HG03175 (cell line): ENCODE data around the gene DEDD.
A peak's percentile ranks its signal among the peaks of the same experiment; 100 is the strongest.

ENCODE experiments used
- ATAC-seq: cut with Tn5 transposase; IDR thresholded peaks from one replicate; pipeline ENCODE4 v1.9.1; 2021; ENCODE audit warnings: mild to moderate bottlenecking, moderate library complexity; ENCODE audit not compliant: unreplicated experiment

The DEDD gene, protein sequence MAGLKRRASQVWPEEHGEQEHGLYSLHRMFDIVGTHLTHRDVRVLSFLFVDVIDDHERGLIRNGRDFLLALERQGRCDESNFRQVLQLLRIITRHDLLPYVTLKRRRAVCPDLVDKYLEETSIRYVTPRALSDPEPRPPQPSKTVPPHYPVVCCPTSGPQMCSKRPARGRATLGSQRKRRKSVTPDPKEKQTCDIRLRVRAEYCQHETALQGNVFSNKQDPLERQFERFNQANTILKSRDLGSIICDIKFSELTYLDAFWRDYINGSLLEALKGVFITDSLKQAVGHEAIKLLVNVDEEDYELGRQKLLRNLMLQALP

GRCh38 chr1:161132410-161133219 is at the start of gene DEDD:
Gene DEDD (minus strand): TSS chr1:161132667. CDS start chr1:161124462, 8,205 bp downstream.
- ATAC-seq: peak; percentile 96

DNA sequence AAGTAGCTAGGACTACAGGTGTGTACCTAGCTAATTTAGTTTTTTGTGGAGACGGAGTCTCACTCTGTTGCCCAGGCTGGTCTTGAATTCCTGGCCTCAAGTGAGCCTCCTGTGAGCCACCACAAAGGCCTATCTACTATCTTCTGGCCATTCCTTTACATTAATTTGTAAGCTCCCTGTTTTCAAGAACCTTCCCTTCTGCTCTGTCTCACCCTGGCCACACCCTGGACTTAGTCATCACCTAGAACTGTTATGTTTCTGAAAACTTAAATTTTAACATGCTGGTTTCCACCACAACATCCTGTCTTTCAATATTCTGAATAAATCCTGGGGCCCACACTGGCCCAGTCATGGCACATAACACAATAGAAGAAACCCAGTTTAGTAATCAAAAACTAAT is 49.7 kb upstream of the DEDD start:
- peak; percentile 49 for ATAC-seq

GRCh38 chr1:161180639-161181038 is 48.2 kb upstream of the DEDD start:
- ATAC-seq: no peak

- no peak for ATAC-seq
These were observed 47.2 kb upstream of the DEDD start for GRCh38 chr1:161179698-161180097.

GRCh38 chr1:161177936-161178244 is 45.4 kb upstream of the DEDD start:
- no peak for ATAC-seq

DNA sequence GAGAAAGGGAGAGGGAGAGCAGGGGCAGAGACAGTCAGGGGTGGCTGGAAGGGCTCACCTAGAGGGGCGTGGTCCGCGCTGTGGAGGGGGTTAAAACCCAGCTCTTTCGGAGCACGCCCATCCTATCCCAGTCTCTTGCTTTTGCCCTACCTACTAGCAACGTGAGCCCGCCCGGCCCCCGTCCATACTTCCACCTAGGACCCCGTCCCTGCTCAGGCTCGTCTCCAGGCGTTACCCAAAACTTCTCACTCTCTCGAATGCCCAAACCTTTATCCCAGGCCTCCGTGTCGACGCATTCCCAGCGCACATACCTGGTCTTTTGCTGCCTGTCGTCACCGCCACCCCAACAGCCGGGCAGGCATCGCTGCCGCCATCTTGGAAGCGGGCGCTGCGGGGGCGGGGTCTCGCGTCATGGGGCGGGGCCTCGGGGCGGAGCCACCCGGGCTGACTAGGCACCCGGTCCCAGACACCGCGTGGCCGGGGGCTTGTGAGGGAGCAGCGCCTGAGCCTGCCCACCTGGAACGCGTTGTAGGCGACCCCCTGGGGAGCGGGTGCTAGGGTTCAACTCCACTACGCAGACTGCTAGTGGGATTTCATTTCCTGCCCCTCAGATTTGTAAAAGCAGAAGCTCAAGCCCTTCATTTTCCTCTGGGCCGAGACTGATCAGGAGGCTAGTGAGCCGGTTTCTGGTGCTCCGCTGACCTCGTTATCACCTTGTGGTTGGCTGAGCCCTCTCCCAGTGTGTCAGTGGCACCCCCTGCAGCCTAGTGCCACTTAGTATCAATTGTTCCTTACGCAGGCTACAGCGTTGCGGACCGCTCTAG is 44.9 kb upstream of the DEDD start, which contains the start of gene B4GALT3:
Gene B4GALT3, minus strand, starts transcription at position 396 of the 824 bp plus-strand sequence. CDS start 1,447 bp downstream, outside the sequence.
- ATAC-seq: peak; percentile 80

DNA sequence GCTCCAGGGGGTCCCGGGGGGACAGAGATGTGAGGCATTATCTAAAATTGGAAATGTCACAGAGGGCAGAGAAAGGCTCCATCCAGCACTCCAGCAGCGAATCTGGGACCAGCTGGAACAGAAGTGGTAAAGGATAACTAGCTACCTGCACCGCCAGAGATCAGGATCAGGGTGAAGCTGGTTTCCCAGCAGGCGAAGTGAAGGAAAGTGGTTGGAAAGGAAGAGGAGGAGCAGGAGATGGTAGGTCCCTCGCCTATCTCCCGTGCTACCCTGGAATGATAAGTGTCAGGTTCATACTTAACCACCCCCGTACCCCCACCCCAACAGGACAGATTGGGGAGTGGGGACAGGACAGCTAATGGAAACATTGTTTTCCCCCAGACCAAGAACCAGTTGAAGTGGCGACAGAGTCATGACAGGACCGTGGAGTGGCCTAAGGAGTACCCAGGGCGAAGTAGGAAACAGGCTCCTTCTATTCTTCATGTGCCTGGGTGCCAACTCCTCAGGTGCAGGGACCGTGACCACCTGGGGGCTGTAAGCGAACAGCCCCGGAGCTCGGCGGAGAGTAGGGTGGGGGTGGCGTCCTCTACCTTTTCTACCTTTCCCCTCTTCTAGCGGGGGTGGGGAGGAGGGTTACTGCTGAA is 44.1 kb upstream of the DEDD start:
- ATAC-seq: no peak

DNA sequence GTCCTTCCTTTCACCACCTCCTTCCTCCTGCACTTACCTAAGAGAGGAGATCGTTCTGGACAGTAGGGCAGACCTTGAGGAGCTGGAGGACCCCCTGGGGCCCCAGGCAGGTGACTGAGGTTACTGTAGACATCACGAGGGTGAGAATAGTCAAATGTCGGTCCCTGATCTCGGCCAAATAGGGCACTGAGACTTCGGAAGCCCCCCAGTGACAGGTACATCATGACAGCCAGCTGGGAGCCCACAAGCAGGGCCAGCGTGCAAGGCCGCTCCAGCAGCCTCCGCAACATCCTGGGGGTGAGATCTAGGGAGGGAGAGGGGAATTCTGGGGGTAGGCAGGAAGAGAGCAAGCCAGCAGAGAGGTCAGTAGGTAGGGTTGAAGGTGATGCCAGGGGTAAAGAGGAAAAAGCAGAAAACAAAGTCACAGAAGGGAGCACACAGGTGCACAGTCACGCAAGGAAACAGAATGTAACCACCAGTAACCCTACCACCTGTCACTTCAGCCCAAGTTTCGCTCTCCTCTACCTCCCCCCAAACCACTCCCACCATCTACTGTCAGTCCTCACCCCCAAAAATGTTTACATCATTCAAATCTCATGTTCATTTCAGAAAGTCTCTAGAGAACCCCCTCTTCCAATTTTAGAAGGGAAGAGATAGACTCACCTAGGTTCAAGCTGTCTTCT is 43.4 kb upstream of the DEDD start:
- ATAC-seq: no peak

DNA sequence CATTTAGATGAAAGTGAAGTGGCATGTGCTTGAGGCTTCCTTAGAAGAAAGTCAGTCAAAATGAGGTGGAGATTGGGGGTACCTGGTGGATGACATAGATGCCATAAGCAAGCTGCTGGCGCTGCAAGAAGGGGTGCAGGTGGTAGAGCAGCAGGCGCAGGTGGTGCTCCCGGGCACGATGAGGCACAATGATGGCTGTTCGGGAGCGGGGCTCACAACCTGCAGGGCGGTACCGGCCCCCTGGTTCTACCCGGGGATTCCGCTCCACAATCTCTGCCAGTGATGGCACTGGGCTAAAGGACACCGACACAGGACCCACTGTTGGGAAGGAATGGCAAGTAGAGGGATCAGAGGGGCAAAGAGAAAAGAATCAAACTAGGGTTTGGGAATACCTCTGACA is 42.4 kb upstream of the DEDD start:
- ATAC-seq: no peak

DNA sequence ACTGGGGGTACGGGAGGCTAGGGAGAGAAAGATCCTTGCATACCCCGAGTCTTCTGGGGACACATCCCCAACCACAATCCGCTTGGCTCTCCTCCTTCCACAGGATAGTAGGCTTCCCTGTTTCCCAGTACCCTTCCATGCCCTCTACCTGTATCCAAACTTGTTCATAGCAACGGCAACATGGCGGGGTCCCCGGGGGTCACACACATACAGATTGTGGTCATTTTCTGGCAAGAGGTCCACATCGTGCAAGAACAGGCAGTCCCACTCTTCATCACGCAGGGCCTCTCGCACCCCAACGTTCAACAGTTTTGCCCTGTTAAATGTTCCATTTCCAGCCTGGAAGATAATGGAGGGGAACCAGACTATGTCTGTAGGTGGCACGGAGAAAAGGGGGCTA is 41.2 kb upstream of the DEDD start:
- ATAC-seq: no peak

- ATAC-seq: no peak
These were observed 40.4 kb upstream of the DEDD start for GRCh38 chr1:161172776-161173376.

DNA sequence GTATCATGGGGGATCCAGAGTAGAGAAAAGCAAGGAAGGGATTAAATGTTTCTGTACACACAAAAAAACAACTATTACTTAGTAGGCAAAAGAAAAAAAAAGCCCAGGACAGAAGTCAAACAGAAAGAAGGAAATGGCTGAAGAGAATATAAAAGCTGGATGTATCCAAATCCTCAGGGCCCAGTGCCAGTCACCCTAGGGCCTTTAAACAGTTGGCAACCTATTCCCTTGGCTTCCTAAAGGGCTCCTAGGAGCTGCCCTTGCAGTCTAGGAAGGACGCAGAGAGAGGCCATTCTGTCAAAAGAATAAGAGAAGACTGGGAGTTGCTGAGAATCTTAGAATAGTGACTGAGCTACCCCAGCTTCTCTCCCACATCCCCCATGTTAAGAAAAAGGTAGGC is 39.9 kb upstream of the DEDD start:
- no peak for ATAC-seq

- ATAC-seq: no peak
These were observed 39.2 kb upstream of the DEDD start for GRCh38 chr1:161171696-161172095.

GRCh38 chr1:161171191-161171590 is 38.7 kb upstream of the DEDD start:
- ATAC-seq: no peak

DNA sequence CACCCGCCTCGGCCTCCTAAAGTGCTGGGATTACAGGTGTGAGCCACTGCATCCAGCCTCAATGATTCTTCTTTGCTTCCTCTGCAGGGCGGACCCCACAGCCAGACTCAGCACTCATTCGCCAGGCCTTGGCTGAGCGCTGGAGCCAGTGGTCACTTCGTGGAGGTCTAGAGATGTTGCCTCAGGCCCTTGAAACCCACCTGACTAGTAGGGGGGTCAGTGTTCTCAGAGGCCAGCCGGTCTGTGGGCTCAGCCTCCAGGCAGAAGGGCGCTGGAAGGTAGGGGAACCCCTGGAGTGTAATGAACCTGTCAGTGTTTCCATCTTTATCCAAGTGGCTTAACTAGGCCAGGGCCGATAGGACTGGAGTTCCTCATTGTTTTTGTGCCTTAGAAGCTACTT is 36.4 kb upstream of the DEDD start:
- ATAC-seq: no peak

GRCh38 chr1:161166669-161167548 is 34.4 kb upstream of the DEDD start:
- ATAC-seq: peak; percentile 2

DNA sequence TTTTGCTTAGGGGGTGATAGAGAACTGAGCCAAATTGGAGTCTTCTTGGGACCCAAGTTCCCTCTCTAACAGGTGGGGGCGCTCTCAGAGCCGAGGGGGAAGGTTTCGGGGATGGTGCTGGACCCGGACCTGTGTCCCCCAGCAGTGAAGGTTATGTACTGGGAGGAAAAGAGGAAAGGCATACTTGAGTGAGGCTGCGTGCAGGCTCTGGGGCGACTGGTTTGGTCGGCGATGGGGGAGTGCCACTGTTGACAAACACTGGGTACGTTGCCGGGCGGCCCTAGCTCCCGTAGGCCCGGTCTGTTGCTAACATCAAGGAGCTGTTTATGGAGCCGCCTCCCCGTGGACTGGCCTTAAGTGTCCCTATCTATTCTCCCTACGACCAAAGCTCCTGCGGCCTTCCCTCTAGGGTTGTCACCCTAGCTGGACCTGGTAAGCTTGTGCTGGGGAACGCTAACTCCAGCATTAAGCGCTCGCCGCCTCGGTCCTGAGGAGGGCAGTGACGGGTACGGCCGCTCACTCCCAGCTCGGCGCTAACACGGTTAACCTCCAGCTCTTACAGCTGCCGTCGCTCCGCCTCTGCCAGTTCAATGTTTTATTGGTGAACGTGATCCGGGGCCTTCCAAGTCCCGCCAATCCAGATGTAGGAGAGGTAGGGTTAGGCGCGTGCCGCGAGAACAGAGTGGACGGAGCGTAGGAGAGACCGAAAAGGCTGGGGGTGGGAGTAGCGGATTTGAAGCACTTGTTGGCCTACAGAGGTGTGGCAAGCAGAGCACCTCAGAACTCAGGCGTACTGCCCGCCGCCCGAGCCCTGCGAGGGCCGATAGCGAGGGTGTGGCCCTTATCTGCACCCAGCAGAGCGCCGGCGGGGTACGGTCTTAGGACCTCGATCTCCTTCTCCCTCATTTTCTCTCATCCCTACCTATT is 33.5 kb upstream of the DEDD start, which contains the start of gene PPOX:
Gene PPOX, plus strand, starts transcription at position 685 of the 927 bp plus-strand sequence. CDS start 422 bp downstream, outside the sequence.
- ATAC-seq: peak; percentile 94
